Hepatocyte (in vitro differentiated cells): ENCODE results near the gene TRUB1.

Experiments
- CTCF ChIP-seq: fragments of 200-600 bp; sonication (generic); IDR thresholded peaks from 2 replicates; pipeline ENCODE4 v1.5.1; 2016; ENCODE audit warnings: antibody characterized with exemption, mild to moderate bottlenecking; ENCODE audit not compliant: poor library complexity
- EZH2 ChIP-seq: fragments of 200-600 bp; sonication (generic); IDR thresholded peaks from 2 replicates; pipeline ENCODE4 v1.6.1; 2016; ENCODE audit warnings: antibody characterized with exemption, mild to moderate bottlenecking, borderline replicate concordance
- EZH2phosphoT487 ChIP-seq: fragments of 200-600 bp; sonication (generic); IDR thresholded peaks from one replicate; pipeline ENCODE4 v1.6.1; 2018; ENCODE audit warnings: antibody characterized with exemption, mild to moderate bottlenecking, low read depth, moderate library complexity; ENCODE audit not compliant: unreplicated experiment, severe bottlenecking

DNA sequence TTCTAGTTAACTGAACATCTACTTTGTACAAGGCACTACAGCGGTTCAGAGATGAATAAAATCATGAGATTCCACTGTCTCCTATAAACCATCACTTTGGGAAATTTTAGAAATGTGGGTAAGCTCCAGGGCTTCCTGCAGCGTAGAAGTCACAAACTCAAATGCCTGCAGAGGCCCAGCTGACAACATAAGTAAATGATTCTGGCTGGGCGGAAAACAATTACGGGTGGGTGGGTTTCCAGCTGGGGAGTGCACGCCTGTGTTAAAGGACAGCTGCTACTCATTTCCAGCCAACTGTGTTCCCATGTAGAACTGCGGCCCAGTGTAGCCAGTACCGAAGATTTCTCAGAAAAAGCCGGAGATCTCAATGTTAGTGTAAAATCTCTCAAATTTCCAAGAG lies 85.7 kb downstream of the TRUB1 start:
- TF ChIP-seq EZH2phosphoT487 (no peak), EZH2 (no peak), CTCF (no peak)
